ENCODE data around the gene SEC22B. TPM values are rescaled to one million over a fixed set of nuclear protein-coding genes. Genes with fewer than 3 reads are reported as not detected.
A peak's percentile ranks its signal among the peaks of the same experiment; 100 is the strongest.
"Not testable (repeated sequence)": the region's sequence is repeated elsewhere in the genome, so short reads cannot be mapped to it uniquely, and the experiment has no call there.

SEC22B gene
- polyA plus RNA-seq, 1 of the 3 experiments (the other 2 are of a cell fraction) = 15.2 TPM

DNA sequence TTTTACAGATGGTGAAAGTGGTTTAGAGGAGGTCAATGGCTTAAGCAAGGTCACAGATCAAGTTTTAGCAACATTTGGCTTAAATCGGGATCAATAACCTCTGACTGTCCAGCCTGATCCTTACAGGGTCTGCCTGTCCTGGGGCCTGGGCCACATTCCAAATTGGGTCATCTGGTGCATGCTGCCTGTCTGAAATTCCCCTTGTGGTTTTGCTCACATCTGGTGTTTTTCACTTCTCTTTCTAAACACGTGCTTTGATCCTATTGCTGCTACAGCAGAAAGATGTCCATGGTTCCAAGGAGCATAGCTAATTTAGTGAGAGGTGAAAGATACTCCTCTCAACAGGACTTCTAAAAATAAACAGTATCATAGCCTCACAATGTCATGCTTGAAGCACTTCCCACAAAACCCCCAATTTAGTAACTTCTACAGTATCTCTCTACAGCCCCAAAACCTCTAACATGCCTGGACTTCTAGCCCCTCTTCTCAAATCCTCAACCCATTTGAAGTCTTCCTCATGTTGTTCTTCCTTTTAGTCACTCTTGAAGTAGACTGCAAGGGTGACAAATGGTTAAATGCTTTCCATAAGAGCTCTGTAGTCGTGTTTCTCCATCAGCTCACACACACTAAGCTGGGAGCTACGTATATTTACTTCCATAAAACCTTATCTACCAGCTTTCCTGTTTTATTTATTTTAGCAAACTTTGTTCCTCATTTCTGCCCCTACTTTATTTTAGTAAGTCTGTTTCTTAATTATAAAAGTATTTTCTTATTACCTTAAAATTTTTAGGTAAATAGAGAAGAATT, 58.7 kb downstream of the SEC22B start:
- peak; percentile 54 for TF ChIP-seq TCF12 (IDR thresholded peaks at IDR 0.05)
- TF ChIP-seq, protein P1, sequence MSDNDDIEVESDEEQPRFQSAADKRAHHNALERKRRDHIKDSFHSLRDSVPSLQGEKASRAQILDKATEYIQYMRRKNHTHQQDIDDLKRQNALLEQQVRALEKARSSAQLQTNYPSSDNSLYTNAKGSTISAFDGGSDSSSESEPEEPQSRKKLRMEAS (IDR thresholded peaks at IDR 0.05; ENCODE audit: low read depth) = 0 out of 2 replicates have a peak, but pooled peaks have one; percentile 20
- TF ChIP-seq, protein P2, sequence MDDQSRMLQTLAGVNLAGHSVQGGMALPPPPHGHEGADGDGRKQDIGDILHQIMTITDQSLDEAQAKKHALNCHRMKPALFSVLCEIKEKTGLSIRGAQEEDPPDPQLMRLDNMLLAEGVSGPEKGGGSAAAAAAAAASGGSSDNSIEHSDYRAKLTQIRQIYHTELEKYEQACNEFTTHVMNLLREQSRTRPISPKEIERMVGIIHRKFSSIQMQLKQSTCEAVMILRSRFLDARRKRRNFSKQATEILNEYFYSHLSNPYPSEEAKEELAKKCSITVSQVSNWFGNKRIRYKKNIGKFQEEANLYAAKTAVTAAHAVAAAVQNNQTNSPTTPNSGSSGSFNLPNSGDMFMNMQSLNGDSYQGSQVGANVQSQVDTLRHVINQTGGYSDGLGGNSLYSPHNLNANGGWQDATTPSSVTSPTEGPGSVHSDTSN (IDR thresholded peaks at IDR 0.05) = 0 out of 2 replicates have a peak, but pooled peaks have one; percentile 4
- H3K9me2 ChIP-seq; H3K27me3 ChIP-seq (ENCODE audit: insufficient read depth); H3K79me2 ChIP-seq (ENCODE audit: insufficient read depth); H3K4me1 ChIP-seq (ENCODE audit: control insufficient read depth in 1 of 2, insufficient read depth in 2 of 2, low read depth in 1 of 2, low read length in 1 of 2); H3K36me3 ChIP-seq (replicated peaks in 1 of 2; ENCODE audit: control insufficient read depth in 1 of 2, insufficient read depth in 2 of 2, low read length in 1 of 2); H3K27ac ChIP-seq (ENCODE audit: low read depth in 2 of 2, low read length in 1 of 2); H3K9me3 ChIP-seq; POLR2A ChIA-PET; H3K4me3 ChIP-seq (ENCODE audit: low read depth in 2 of 2, low read length in 1 of 2); H3F3A ChIP-seq (replicated peaks; ENCODE audit: insufficient read depth); H3K4me2 ChIP-seq; CTCF ChIA-PET; H3K9ac ChIP-seq; H2AFZ ChIP-seq (ENCODE audit: low read depth); H4K20me1 ChIP-seq (ENCODE audit: insufficient read depth): not testable (repeated sequence)
- 45% methylated on average over 3 of the region's 4 CpGs for WGBS (ENCODE audit: low lambda C conversion rate)
- peak; percentile 0 for DNase-seq

DNA sequence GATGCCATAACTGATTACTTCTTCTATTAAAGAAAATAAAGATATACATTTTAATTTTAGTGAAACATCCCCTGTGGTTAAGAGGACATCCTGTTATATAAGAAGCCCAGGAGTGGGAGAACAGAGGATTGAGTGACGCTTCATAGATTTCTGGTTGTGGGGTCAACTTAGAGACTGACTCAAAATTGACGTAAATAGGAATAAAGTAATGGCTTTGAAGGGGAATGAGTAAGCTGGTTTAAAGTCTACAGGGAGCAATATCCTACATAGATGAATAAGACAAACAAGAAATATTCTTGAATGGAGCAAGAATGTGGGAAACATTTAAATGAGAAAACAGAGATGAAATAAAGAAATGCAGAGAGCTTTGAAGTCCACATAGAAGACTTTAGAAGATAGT, 60.2 kb downstream of the SEC22B start:
- H2AFZ ChIP-seq (ENCODE audit: low read depth); CTCF ChIA-PET; H3K9me3 ChIP-seq; H3K27ac ChIP-seq (ENCODE audit: low read depth in 2 of 2, low read length in 1 of 2); H4K20me1 ChIP-seq (ENCODE audit: insufficient read depth); H3K4me3 ChIP-seq (ENCODE audit: low read depth in 2 of 2, low read length in 1 of 2); H3K4me1 ChIP-seq (ENCODE audit: control insufficient read depth in 1 of 2, insufficient read depth in 2 of 2, low read depth in 1 of 2, low read length in 1 of 2); H3F3A ChIP-seq (replicated peaks; ENCODE audit: insufficient read depth); H3K9me2 ChIP-seq; DNase-seq; H3K4me2 ChIP-seq; H3K79me2 ChIP-seq (ENCODE audit: insufficient read depth); H3K27me3 ChIP-seq (ENCODE audit: insufficient read depth); H3K36me3 ChIP-seq (replicated peaks in 1 of 2; ENCODE audit: control insufficient read depth in 1 of 2, insufficient read depth in 2 of 2, low read length in 1 of 2); POLR2A ChIA-PET; H3K9ac ChIP-seq: not testable (repeated sequence)
- WGBS (ENCODE audit: low lambda C conversion rate) = 91% methylated on average over 2 of the region's 2 CpGs

DNA sequence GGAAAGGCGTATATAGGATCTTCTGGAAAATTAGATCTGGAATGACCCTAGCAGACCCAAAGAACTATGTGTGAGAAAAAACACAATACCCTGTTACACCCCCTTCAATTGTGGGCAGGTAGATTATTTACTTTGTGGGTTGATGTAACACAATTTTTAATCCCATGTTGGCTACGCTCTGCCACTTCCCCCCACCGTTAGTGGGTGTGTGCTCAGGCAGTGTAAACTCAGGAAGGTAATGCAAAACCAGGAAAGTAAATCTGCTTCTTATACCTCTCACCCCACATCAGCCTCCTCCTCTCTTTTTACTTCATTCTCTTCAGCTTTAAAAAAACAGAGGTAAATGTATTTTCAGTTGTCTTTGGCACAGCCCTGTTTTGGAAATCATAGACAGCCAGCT, 63.2 kb downstream of the SEC22B start:
- H3K27me3 ChIP-seq (ENCODE audit: insufficient read depth); POLR2A ChIA-PET; H3K4me2 ChIP-seq; H3K4me3 ChIP-seq (ENCODE audit: low read depth in 2 of 2, low read length in 1 of 2); DNase-seq; H3K9me2 ChIP-seq; CTCF ChIA-PET; H3K4me1 ChIP-seq (ENCODE audit: control insufficient read depth in 1 of 2, insufficient read depth in 2 of 2, low read depth in 1 of 2, low read length in 1 of 2); H3K79me2 ChIP-seq (ENCODE audit: insufficient read depth); H4K20me1 ChIP-seq (ENCODE audit: insufficient read depth); H3K9me3 ChIP-seq; H3F3A ChIP-seq (replicated peaks; ENCODE audit: insufficient read depth); H3K27ac ChIP-seq (ENCODE audit: low read depth in 2 of 2, low read length in 1 of 2); H2AFZ ChIP-seq (ENCODE audit: low read depth); H3K9ac ChIP-seq; H3K36me3 ChIP-seq (replicated peaks in 1 of 2; ENCODE audit: control insufficient read depth in 1 of 2, insufficient read depth in 2 of 2, low read length in 1 of 2): not testable (repeated sequence)
- WGBS (ENCODE audit: low lambda C conversion rate) = no CpG with 5 or more reads among the region's 3 CpGs

DNA sequence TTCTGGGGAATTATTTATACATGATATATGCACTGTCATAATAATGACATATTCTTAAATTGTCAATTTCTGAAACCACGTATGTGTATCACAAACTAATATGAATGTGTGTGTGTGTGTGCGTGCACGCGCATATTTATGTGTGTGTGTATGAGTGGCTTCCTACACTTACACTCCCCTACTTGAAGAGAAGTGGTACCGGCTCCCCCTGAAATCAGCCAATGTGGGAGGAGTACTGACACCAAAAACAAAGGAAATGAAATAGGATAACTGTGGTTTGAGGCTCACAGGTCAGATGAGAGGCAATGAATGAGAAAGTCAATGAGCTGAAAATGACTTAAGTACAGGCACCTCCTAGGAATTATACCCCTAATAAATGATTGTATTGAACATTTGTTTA, 64.1 kb downstream of the SEC22B start:
- H3F3A ChIP-seq (replicated peaks; ENCODE audit: insufficient read depth); H3K4me3 ChIP-seq (ENCODE audit: low read depth in 2 of 2, low read length in 1 of 2); CTCF ChIA-PET; H4K20me1 ChIP-seq (ENCODE audit: insufficient read depth); H3K4me1 ChIP-seq (ENCODE audit: control insufficient read depth in 1 of 2, insufficient read depth in 2 of 2, low read depth in 1 of 2, low read length in 1 of 2); H3K9me3 ChIP-seq; H3K27me3 ChIP-seq (ENCODE audit: insufficient read depth); POLR2A ChIA-PET; H3K27ac ChIP-seq (ENCODE audit: low read depth in 2 of 2, low read length in 1 of 2); H3K79me2 ChIP-seq (ENCODE audit: insufficient read depth); H3K9ac ChIP-seq; H3K36me3 ChIP-seq (replicated peaks in 1 of 2; ENCODE audit: control insufficient read depth in 1 of 2, insufficient read depth in 2 of 2, low read length in 1 of 2); H3K4me2 ChIP-seq; H3K9me2 ChIP-seq; H2AFZ ChIP-seq (ENCODE audit: low read depth); DNase-seq: not testable (repeated sequence)
- WGBS (ENCODE audit: low lambda C conversion rate) = 87% methylated on average over 5 of the region's 5 CpGs

DNA sequence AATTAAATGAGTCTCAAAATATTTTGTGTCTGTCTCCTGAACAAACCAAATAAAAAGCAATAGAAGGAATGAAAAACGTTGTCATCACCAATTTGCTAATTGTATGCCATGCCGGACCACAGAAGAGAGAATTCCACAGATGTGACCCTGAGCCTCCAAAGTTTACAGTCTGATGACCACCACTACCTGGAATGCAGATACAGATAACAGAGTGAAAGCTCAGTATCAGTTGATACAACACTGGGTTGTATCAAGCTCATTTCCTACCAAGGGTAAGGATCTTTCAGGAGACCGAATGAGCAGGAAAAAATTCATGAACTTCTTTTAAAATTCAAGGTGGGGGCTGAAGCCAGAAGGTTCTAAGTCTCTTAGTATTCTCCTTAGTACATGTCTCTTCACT, 64.5 kb downstream of the SEC22B start:
- H3K4me1 ChIP-seq (ENCODE audit: control insufficient read depth in 1 of 2, insufficient read depth in 2 of 2, low read depth in 1 of 2, low read length in 1 of 2); H3K9me3 ChIP-seq; H3K4me3 ChIP-seq (ENCODE audit: low read depth in 2 of 2, low read length in 1 of 2); H3K4me2 ChIP-seq; H3K9ac ChIP-seq; POLR2A ChIA-PET; DNase-seq; CTCF ChIA-PET; H3K79me2 ChIP-seq (ENCODE audit: insufficient read depth); H2AFZ ChIP-seq (ENCODE audit: low read depth); H3K27me3 ChIP-seq (ENCODE audit: insufficient read depth); H3K36me3 ChIP-seq (replicated peaks in 1 of 2; ENCODE audit: control insufficient read depth in 1 of 2, insufficient read depth in 2 of 2, low read length in 1 of 2); H3K9me2 ChIP-seq; H3F3A ChIP-seq (replicated peaks; ENCODE audit: insufficient read depth); H3K27ac ChIP-seq (ENCODE audit: low read depth in 2 of 2, low read length in 1 of 2); H4K20me1 ChIP-seq (ENCODE audit: insufficient read depth): not testable (repeated sequence)
- WGBS (ENCODE audit: low lambda C conversion rate) = no CpG with 5 or more reads among the region's 3 CpGs

DNA sequence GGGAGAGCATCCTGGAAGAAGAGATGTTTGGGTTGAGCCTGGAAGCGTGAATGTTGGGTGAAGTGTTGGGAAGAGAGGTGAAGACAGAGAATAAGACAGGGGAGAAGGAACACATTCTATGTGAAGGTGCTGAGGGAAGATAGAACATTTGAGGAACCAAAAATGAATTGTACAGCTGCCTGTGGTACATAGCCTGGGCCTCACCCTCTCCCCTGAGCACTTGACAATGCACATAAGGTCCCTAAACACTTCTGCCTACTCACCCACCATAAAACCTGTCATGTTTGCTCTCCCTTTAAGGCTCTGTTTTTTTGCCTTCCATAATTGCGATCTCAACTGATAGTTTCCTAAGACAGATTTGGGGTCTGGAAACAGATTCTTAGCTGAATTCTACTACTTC, 65.3 kb downstream of the SEC22B start:
- H3K79me2 ChIP-seq (ENCODE audit: insufficient read depth); CTCF ChIA-PET; H3K9me2 ChIP-seq; H2AFZ ChIP-seq (ENCODE audit: low read depth); H3K9ac ChIP-seq; DNase-seq; H3K27me3 ChIP-seq (ENCODE audit: insufficient read depth); H3K36me3 ChIP-seq (replicated peaks in 1 of 2; ENCODE audit: control insufficient read depth in 1 of 2, insufficient read depth in 2 of 2, low read length in 1 of 2); H3F3A ChIP-seq (replicated peaks; ENCODE audit: insufficient read depth); H3K9me3 ChIP-seq; H3K4me1 ChIP-seq (ENCODE audit: control insufficient read depth in 1 of 2, insufficient read depth in 2 of 2, low read depth in 1 of 2, low read length in 1 of 2); H4K20me1 ChIP-seq (ENCODE audit: insufficient read depth); H3K4me2 ChIP-seq; H3K27ac ChIP-seq (ENCODE audit: low read depth in 2 of 2, low read length in 1 of 2); H3K4me3 ChIP-seq (ENCODE audit: low read depth in 2 of 2, low read length in 1 of 2); POLR2A ChIA-PET: not testable (repeated sequence)
- 100% methylated on average over 1 of the region's 2 CpGs for WGBS (ENCODE audit: low lambda C conversion rate)
